Measurements from ENCODE around the gene ACP2. TPM values are rescaled to one million over a fixed set of nuclear protein-coding genes. Genes with fewer than 3 reads are reported as not detected.

Gene ACP2
- total RNA-seq, 1 experiment from 2014 or later = 23.5 TPM

- Mint-ChIP-seq H3K4me1 (ENCODE audit: low read depth, unreplicated experiment) (no peaks in the 10 kb centered on the region), H3K36me3 (ENCODE audit: insufficient read depth, unreplicated experiment) (peaks cover 12% of the 10 kb centered on the region), H3K4me3 (ENCODE audit: low read depth, unreplicated experiment) (no peak overlapping the region), H3K27ac (ENCODE audit: unreplicated experiment) (no peak overlapping the region), H3K9me3 (ENCODE audit: low read depth, unreplicated experiment) (no peaks in the 10 kb centered on the region), H3K27me3 (ENCODE audit: unreplicated experiment) (no peaks in the 10 kb centered on the region)
- intact Hi-C loops (cut with micrococcal nuclease; ENCODE audit: unreplicated experiment) = no loop called here
- DNase-seq = no peak
- no TSS peak for BruUV-seq (replicated peaks)
- CTCF ChIA-PET = interaction anchor here (1.2 kb wide), 1 partner anchor 14 kb away, joined by 3 read pairs; the partner anchor contains the start of gene ACP2
- TF ChIP-seq CTCF (IDR thresholded peaks at IDR 0.05; ENCODE audit: unreplicated experiment) = no peak
These were observed 13.5 kb downstream of the ACP2 start for GRCh38 chr11:47235163-47235562.

- H3K36me3 Mint-ChIP-seq (ENCODE audit: insufficient read depth, unreplicated experiment) = peaks cover 7% of the 10 kb centered on the region
- DNase-seq = no peak
These were observed 13.9 kb downstream of the ACP2 start for GRCh38 chr11:47234669-47235100.

GRCh38 chr11:47233989-47234668 lies 14.5 kb downstream of the ACP2 start:
- CTCF ChIA-PET = interaction anchor here (0.5 to 0.6 kb wide), 2 partner anchors 29 to 121 kb away, joined by 3 to 4 read pairs; no protein-coding TSS in a partner anchor
- Mint-ChIP-seq H3K27ac (ENCODE audit: unreplicated experiment) (no peak overlapping the region), H3K36me3 (ENCODE audit: insufficient read depth, unreplicated experiment) (peaks cover 5% of the 10 kb centered on the region), H3K9me3 (ENCODE audit: low read depth, unreplicated experiment) (no peaks in the 10 kb centered on the region), H3K4me1 (ENCODE audit: low read depth, unreplicated experiment) (no peaks in the 10 kb centered on the region), H3K27me3 (ENCODE audit: unreplicated experiment) (no peaks in the 10 kb centered on the region), H3K4me3 (ENCODE audit: low read depth, unreplicated experiment) (no peak overlapping the region)
- intact Hi-C loops (cut with micrococcal nuclease; ENCODE audit: unreplicated experiment) = no loop called here
- TF ChIP-seq CTCF (IDR thresholded peaks at IDR 0.05; ENCODE audit: unreplicated experiment) = no peak
- BruUV-seq (replicated peaks) = no TSS peak
- DNase-seq = no peak

More at GRCh38 chr11:47234669-47235100, 13.9 kb downstream of the ACP2 start:
- no peak for TF ChIP-seq CTCF (IDR thresholded peaks at IDR 0.05; ENCODE audit: unreplicated experiment)
- BruUV-seq (replicated peaks) = no TSS peak
- Mint-ChIP-seq H3K9me3 (ENCODE audit: low read depth, unreplicated experiment) (no peaks in the 10 kb centered on the region), H3K4me3 (ENCODE audit: low read depth, unreplicated experiment) (no peak overlapping the region), H3K4me1 (ENCODE audit: low read depth, unreplicated experiment) (no peaks in the 10 kb centered on the region), H3K27me3 (ENCODE audit: unreplicated experiment) (no peaks in the 10 kb centered on the region), H3K27ac (ENCODE audit: unreplicated experiment) (no peak overlapping the region)
- CTCF ChIA-PET = no interaction called here
- intact Hi-C loops (cut with micrococcal nuclease; ENCODE audit: unreplicated experiment) = no loop called here

GRCh38 chr11:47233051-47233450 lies 15.6 kb downstream of the ACP2 start:
- CTCF ChIA-PET = no interaction called here
- intact Hi-C loops (cut with micrococcal nuclease; ENCODE audit: unreplicated experiment) = no loop called here
- Mint-ChIP-seq H3K27me3 (ENCODE audit: unreplicated experiment) (no peaks in the 10 kb centered on the region), H3K27ac (ENCODE audit: unreplicated experiment) (no peak overlapping the region), H3K4me1 (ENCODE audit: low read depth, unreplicated experiment) (no peaks in the 10 kb centered on the region), H3K36me3 (ENCODE audit: insufficient read depth, unreplicated experiment) (peaks cover 5% of the 10 kb centered on the region), H3K9me3 (ENCODE audit: low read depth, unreplicated experiment) (no peaks in the 10 kb centered on the region), H3K4me3 (ENCODE audit: low read depth, unreplicated experiment) (no peak overlapping the region)
- no peak for TF ChIP-seq CTCF (IDR thresholded peaks at IDR 0.05; ENCODE audit: unreplicated experiment)
- no TSS peak for BruUV-seq (replicated peaks)
- DNase-seq = no peak
